A549 (cell line): ENCODE measurements around the gene TMEM207. TPM values are rescaled to one million over a fixed set of nuclear protein-coding genes. Genes with fewer than 3 reads are reported as not detected.

Experiments
- ATAC-seq, 2 experiments: fragments of 200-7000 bp in 1 of 2; fragments of >200 bp in 1 of 2; cut with Nextera tagmentation in 1 of 2; cut with Tn5 transposase in 1 of 2; 3 replicates each; pipeline versions ENCODE4 v1.8.0 to v1.9.1; 2018 to 2020; ENCODE audit warnings: mild to moderate bottlenecking in 1 of 2, moderate library complexity in 1 of 2
- CTCF ChIA-PET: fragments of 300-600 bp; sonication (Branson Sonifier 250); formaldehyde crosslinking; extraction: SDS; loops from one replicate; lab custom pipeline; 2021; ENCODE audit warnings: antibody characterized with exemption, inconsistent platforms; lab: Yijun Ruan, JAX
- POLR2A ChIA-PET: fragments of 350-600 bp; formaldehyde crosslinking; extraction: SDS; loops from one replicate; lab custom pipeline; 2021; ENCODE audit warnings: antibody characterized with exemption, inconsistent platforms; lab: Yijun Ruan, JAX
- DNase-seq, 2 experiments: peaks; one replicate each; pipeline versions ENCODE4 v3.0.0 to v3.0.0-alpha.2; 2011 to 2016; ENCODE audit warnings: low read depth in 1 of 2, low spot score in 1 of 2
- FAIRE-seq: peaks from 2 replicates; lab custom pipeline; 2011; peaks lifted over from hg19 to GRCh38; lab: Jason Lieb, UNC
- H3K27ac ChIP-seq, 2 experiments: fragments of >200 bp; sonication (Bioruptor Twin); formaldehyde crosslinking; 3 replicates each; pipeline ENCODE4 v1.5.1; 2016 to 2017
- H3K4me1 ChIP-seq: fragments of >200 bp; sonication (Bioruptor Twin); formaldehyde crosslinking; 3 replicates; pipeline ENCODE4 v1.6.1; 2016
- H3K4me2 ChIP-seq: fragments of >200 bp; sonication (Bioruptor Twin); formaldehyde crosslinking; 3 replicates; pipeline ENCODE4 v1.6.1; 2016
- H3K4me3 ChIP-seq: fragments of >200 bp; sonication (Bioruptor Twin); formaldehyde crosslinking; 3 replicates; pipeline ENCODE4 v1.5.1; 2016
- H3K9me3 ChIP-seq: fragments of >200 bp; sonication (Bioruptor Twin); formaldehyde crosslinking; 3 replicates; pipeline ENCODE4 v1.6.1; 2016
- BHLHE40 ChIP-seq: IDR thresholded peaks from 2 replicates; pipeline ENCODE4 v1.6.1; 2012; ENCODE audit warnings: low read depth, low read length, inconsistent platforms
- CBX2 ChIP-seq: fragments of 200-600 bp; sonication (generic); IDR thresholded peaks from 2 replicates; pipeline ENCODE4 v1.6.1; 2016; ENCODE audit warnings: low read depth, mild to moderate bottlenecking, borderline replicate concordance
- CEBPB ChIP-seq, 2 experiments: fragments of >200 bp in 1 of 2; sonication (Bioruptor Twin) in 1 of 2; formaldehyde crosslinking in 1 of 2; IDR thresholded peaks; 2 replicates each; pipeline ENCODE4 v1.6.1; 2012 to 2016
- FOSB ChIP-seq: fragments of 250-450 bp; sonication (Bioruptor Pico); IDR thresholded peaks from 2 replicates; pipeline ENCODE4 v1.5.0; 2020; ENCODE audit warnings: mild to moderate bottlenecking, moderate library complexity
- FOSL2 ChIP-seq, 2 experiments: fragments of 450-650 bp in 1 of 2; fragments of >200 bp in 1 of 2; sonication (Bioruptor Twin) in 1 of 2; formaldehyde crosslinking; IDR thresholded peaks; 2 replicates each; pipeline versions ENCODE4 v1.5.0 to v1.6.1; 2016 to 2020; ENCODE audit warnings: mild to moderate bottlenecking in 1 of 2, moderate library complexity in 1 of 2
- FOXS1 ChIP-seq: fragments of 250-450 bp; sonication (Bioruptor Pico); IDR thresholded peaks from 2 replicates; pipeline ENCODE4 v1.5.0; 2020; ENCODE audit warnings: mild to moderate bottlenecking, moderate library complexity
- HDAC2 ChIP-seq: fragments of 200-600 bp; sonication (generic); IDR thresholded peaks from 2 replicates; pipeline ENCODE4 v1.6.1; 2016
- HEYL ChIP-seq: fragments of 250-450 bp; sonication (Bioruptor Pico); IDR thresholded peaks from 2 replicates; pipeline ENCODE4 v1.8.0; 2021; ENCODE audit warnings: mild to moderate bottlenecking, moderate library complexity
- HOXB5 ChIP-seq: fragments of 250-450 bp; sonication (Bioruptor Pico); IDR thresholded peaks from 2 replicates; pipeline ENCODE4 v1.5.0; 2020; ENCODE audit warnings: mild to moderate bottlenecking, moderate library complexity
- JUN ChIP-seq, 2 experiments: fragments of >200 bp; sonication (Bioruptor Twin); formaldehyde crosslinking; IDR thresholded peaks; 2 replicates in 1 of 2; 3 replicates in 1 of 2; pipeline ENCODE4 v1.6.1; 2016 to 2017
- JUNB ChIP-seq: fragments of >200 bp; sonication (Bioruptor Twin); formaldehyde crosslinking; IDR thresholded peaks from 2 replicates; pipeline ENCODE4 v1.6.1; 2016
- KDM5A ChIP-seq: fragments of 200-600 bp; sonication (generic); IDR thresholded peaks from 2 replicates; pipeline ENCODE4 v1.6.1; 2016; ENCODE audit warnings: antibody characterized with exemption, mild to moderate bottlenecking
- MAFK ChIP-seq: fragments of 450-650 bp; IDR thresholded peaks from 2 replicates; pipeline ENCODE4 v1.6.1; 2014; ENCODE audit not compliant: partially characterized antibody
- MAX ChIP-seq: IDR thresholded peaks from 2 replicates; pipeline ENCODE4 v1.6.1; 2012
- MAZ ChIP-seq: fragments of 150-350 bp; IDR thresholded peaks from 2 replicates; pipeline ENCODE4 v1.6.1; 2014; ENCODE audit warnings: antibody characterized with exemption, low read depth, low read length, borderline replicate concordance
- NFE2L2 ChIP-seq: fragments of 150-350 bp; conservative IDR thresholded peaks from 2 replicates; pipeline ENCODE4 v1.6.1; 2014; ENCODE audit warnings: low read length
- NPAS2 ChIP-seq: fragments of 250-450 bp; sonication (Bioruptor Pico); IDR thresholded peaks from 2 replicates; pipeline ENCODE4 v1.8.0; 2022; ENCODE audit warnings: mild to moderate bottlenecking, moderate library complexity, borderline replicate concordance
- POLR2AphosphoS2 ChIP-seq: conservative IDR thresholded peaks from 2 replicates; pipeline ENCODE4 v1.6.1; 2012; ENCODE audit warnings: low read length, improper control_type of control experiment, inconsistent platforms
- REST ChIP-seq: fragments of 200-600 bp; sonication (generic); IDR thresholded peaks from 2 replicates; pipeline ENCODE4 v1.6.1; 2016; ENCODE audit warnings: antibody characterized with exemption, mild to moderate bottlenecking, moderate library complexity
- RFX5 ChIP-seq: fragments of 450-650 bp; IDR thresholded peaks from 2 replicates; pipeline ENCODE4 v1.7.1; 2014; ENCODE audit warnings: antibody characterized with exemption, mild to moderate bottlenecking, moderate library complexity
- TFCP2L1 ChIP-seq: fragments of 250-450 bp; sonication (Bioruptor Pico); IDR thresholded peaks from 2 replicates; pipeline ENCODE4 v1.5.0; 2021; ENCODE audit warnings: mild to moderate bottlenecking
- ZC3H11A ChIP-seq: fragments of 450-650 bp; IDR thresholded peaks from 2 replicates; pipeline ENCODE4 v1.6.1; 2014; ENCODE audit warnings: antibody characterized with exemption, mild to moderate bottlenecking
- WGBS: methylation state at CpG from one replicate; pipeline ENCODE4 v1.1.6; 2017; ENCODE audit errors: missing lambda C conversion rate; 5-methylcytosine and 5-hydroxymethylcytosine counted together
- polyA plus RNA-seq, 4 experiments: library from polyadenylated mRNA; depleted of rRNA in 3 of 4; stranded (reverse); fragments of >200 nt; fragmentation: RNase III in 1 of 4; extraction: RNeasy Plus Mini Kit Qiagen cat#74134 plus additional on column Dnase treatment in 1 of 4; gene quantifications; 2 replicates in 3 of 4; 3 replicates in 1 of 4; pipeline ENCODE4 v1.2.3, GENCODE V29; 2011 to 2017
- TF ChIP-seq, protein P1 (sequence below): fragments of >200 bp; sonication (Bioruptor Twin); formaldehyde crosslinking; IDR thresholded peaks from 3 replicates; pipeline ENCODE4 v1.5.1; 2016
- TF ChIP-seq, protein P2 (sequence below): fragments of 250-450 bp; sonication (Bioruptor Pico); IDR thresholded peaks from 2 replicates; pipeline ENCODE4 v1.5.0; 2021; ENCODE audit warnings: mild to moderate bottlenecking, moderate library complexity, borderline replicate concordance
- TF ChIP-seq, protein P3 (sequence below): fragments of 150-350 bp; IDR thresholded peaks from 2 replicates; pipeline ENCODE4 v1.6.1; 2014; ENCODE audit warnings: low read depth, mild to moderate bottlenecking, low read length
- TF ChIP-seq, protein P4 (sequence below): fragments of 450-650 bp; IDR thresholded peaks from 2 replicates; pipeline ENCODE4 v1.6.1; 2014; ENCODE audit warnings: antibody characterized with exemption

Gene TMEM207
- polyA plus RNA-seq, 2 of the 4 experiments (the other 2 are of a cell fraction) = not detected

- ChIA-PET POLR2A (no interaction called here), CTCF (interaction anchor here (1.0 kb wide), 1 partner anchor 22 kb away, joined by 3 read pairs; the partner anchor contains the start of gene IL1RAP)
- TF ChIP-seq FOSB (no peak), HOXB5 (CRISPR knock-in tag) (no peak), BHLHE40 (no peak), CEBPB (IDR thresholded peaks at IDR 0.05) (no peak), NFE2L2 (no peak), JUNB (no peak), KDM5A (no peak), MAZ (no peak), FOSL2 (IDR thresholded peaks at IDR 0.05) (no peak), FOSL2 (CRISPR knock-in tag; IDR thresholded peaks at IDR 0.05) (no peak), CBX2 (no peak)
- TF ChIP-seq, protein P1, sequence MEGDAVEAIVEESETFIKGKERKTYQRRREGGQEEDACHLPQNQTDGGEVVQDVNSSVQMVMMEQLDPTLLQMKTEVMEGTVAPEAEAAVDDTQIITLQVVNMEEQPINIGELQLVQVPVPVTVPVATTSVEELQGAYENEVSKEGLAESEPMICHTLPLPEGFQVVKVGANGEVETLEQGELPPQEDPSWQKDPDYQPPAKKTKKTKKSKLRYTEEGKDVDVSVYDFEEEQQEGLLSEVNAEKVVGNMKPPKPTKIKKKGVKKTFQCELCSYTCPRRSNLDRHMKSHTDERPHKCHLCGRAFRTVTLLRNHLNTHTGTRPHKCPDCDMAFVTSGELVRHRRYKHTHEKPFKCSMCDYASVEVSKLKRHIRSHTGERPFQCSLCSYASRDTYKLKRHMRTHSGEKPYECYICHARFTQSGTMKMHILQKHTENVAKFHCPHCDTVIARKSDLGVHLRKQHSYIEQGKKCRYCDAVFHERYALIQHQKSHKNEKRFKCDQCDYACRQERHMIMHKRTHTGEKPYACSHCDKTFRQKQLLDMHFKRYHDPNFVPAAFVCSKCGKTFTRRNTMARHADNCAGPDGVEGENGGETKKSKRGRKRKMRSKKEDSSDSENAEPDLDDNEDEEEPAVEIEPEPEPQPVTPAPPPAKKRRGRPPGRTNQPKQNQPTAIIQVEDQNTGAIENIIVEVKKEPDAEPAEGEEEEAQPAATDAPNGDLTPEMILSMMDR = no peak
- FAIRE-seq (no peak), ATAC-seq (no peak), DNase-seq (no peak)
- no peaks in the 10 kb centered on the region for H3K4me1 ChIP-seq
- H3K4me3 ChIP-seq = no peak overlapping the region
- no peaks in the 10 kb centered on the region for H3K9me3 ChIP-seq
- H3K27ac ChIP-seq = no peak overlapping the region
- H3K4me2 ChIP-seq = no peak overlapping the region
Observed at GRCh38 chr3:190492129-190492528, 42.4 kb upstream of the TMEM207 start.

DNA sequence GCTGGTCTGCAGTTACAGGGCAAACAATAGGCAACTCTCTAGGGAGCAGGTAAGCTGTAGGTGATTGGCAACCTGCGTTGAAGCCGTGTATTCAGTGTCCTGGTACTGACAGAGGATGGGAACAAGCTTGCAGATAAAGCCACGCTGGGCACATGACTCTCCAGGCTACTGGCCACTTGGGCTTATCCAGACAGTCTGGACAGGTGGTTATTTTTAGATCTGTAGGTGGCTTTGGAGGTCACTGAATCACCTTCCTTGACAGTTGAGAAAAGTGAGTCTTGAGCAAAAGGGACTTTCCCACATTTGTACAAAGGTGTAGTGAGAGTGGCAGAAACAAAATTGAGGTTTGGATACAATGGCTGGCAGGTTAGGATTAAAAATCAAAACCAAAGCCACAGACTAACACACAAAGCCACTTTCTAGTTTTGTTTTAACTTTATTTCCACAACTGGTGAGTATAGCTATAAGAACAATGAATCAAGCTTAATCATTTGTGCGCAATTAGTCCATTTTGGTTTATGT, 41.9 kb upstream of the TMEM207 start:
- Histone ChIP-seq H3K4me3 (no peak overlapping the region), H3K4me2 (no peak overlapping the region), H3K4me1 (no peaks in the 10 kb centered on the region), H3K9me3 (no peaks in the 10 kb centered on the region), H3K27ac (no peak overlapping the region)
- FAIRE-seq = no peak
- 39% methylated on average over 4 of the region's 4 CpGs for WGBS
- ChIA-PET POLR2A (no interaction called here), CTCF (interaction anchor here (1.0 kb wide), 1 partner anchor 22 kb away, joined by 3 read pairs; the partner anchor contains the start of gene IL1RAP)
- no peak for DNase-seq
- ATAC-seq = no peak
- TF ChIP-seq JUNB (no peak), NPAS2 (CRISPR knock-in tag) (no peak), HDAC2 (no peak), FOXS1 (CRISPR knock-in tag) (no peak), MAX (no peak), CBX2 (no peak), TFCP2L1 (no peak), ZC3H11A (no peak), MAFK (no peak), HEYL (CRISPR knock-in tag) (no peak), JUN (IDR thresholded peaks at IDR 0.05) (no peak), POLR2AphosphoS2 (no peak), RFX5 (no peak), REST (no peak)
- TF ChIP-seq, protein P2, sequence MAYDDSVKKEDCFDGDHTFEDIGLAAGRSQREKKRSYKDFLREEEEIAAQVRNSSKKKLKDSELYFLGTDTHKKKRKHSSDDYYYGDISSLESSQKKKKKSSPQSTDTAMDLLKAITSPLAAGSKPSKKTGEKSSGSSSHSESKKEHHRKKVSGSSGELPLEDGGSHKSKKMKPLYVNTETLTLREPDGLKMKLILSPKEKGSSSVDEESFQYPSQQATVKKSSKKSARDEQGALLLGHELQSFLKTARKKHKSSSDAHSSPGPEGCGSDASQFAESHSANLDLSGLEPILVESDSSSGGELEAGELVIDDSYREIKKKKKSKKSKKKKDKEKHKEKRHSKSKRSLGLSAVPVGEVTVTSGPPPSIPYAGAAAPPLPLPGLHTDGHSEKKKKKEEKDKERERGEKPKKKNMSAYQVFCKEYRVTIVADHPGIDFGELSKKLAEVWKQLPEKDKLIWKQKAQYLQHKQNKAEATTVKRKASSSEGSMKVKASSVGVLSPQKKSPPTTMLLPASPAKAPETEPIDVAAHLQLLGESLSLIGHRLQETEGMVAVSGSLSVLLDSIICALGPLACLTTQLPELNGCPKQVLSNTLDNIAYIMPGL (CRISPR knock-in tag) = no peak
- TF ChIP-seq, protein P3, sequence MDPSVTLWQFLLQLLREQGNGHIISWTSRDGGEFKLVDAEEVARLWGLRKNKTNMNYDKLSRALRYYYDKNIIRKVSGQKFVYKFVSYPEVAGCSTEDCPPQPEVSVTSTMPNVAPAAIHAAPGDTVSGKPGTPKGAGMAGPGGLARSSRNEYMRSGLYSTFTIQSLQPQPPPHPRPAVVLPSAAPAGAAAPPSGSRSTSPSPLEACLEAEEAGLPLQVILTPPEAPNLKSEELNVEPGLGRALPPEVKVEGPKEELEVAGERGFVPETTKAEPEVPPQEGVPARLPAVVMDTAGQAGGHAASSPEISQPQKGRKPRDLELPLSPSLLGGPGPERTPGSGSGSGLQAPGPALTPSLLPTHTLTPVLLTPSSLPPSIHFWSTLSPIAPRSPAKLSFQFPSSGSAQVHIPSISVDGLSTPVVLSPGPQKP = no peak
- TF ChIP-seq, protein P4, sequence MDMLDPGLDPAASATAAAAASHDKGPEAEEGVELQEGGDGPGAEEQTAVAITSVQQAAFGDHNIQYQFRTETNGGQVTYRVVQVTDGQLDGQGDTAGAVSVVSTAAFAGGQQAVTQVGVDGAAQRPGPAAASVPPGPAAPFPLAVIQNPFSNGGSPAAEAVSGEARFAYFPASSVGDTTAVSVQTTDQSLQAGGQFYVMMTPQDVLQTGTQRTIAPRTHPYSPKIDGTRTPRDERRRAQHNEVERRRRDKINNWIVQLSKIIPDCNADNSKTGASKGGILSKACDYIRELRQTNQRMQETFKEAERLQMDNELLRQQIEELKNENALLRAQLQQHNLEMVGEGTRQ = no peak
- TF ChIP-seq, protein P1 = no peak
